Neural crest cell (in vitro differentiated cells): ENCODE measurements around the gene SPAG17. TPM values are rescaled to one million over a fixed set of nuclear protein-coding genes. Genes with fewer than 3 reads are reported as not detected.

Source experiments
- DNase-seq: peaks from one replicate; pipeline ENCODE4 v3.0.0; 2021; ENCODE audit warnings: low read depth, mixed read lengths, low spot score
- H3K27ac Mint-ChIP-seq: one replicate; pipeline ENCODE4 v1.8.0; 2021; ENCODE audit warnings: mild to moderate bottlenecking, mixed read lengths; ENCODE audit not compliant: unreplicated experiment
- H3K27me3 Mint-ChIP-seq: 2 replicates; pipeline ENCODE4 v1.8.0; 2021; ENCODE audit warnings: low read depth, mild to moderate bottlenecking, mixed read lengths
- H3K36me3 Mint-ChIP-seq: 2 replicates; pipeline ENCODE4 v1.8.0; 2021; ENCODE audit warnings: low read depth, mild to moderate bottlenecking, mixed read lengths
- H3K4me1 Mint-ChIP-seq: 2 replicates; pipeline ENCODE4 v1.8.0; 2021; ENCODE audit warnings: mixed read lengths
- H3K4me3 Mint-ChIP-seq: one replicate; pipeline ENCODE4 v1.8.0; 2021; ENCODE audit warnings: mild to moderate bottlenecking, mixed read lengths
- H3K9me3 Mint-ChIP-seq: 2 replicates; pipeline ENCODE4 v1.8.0; 2021; ENCODE audit warnings: mixed read lengths
- total RNA-seq: library from RNA; stranded (reverse); gene quantifications from 2 replicates; pipeline ENCODE4 v1.2.1, GENCODE V29; 2021
- TF ChIP-seq, protein P1 (sequence below): fragments of 200-600 bp; sonication (generic); conservative IDR thresholded peaks from 2 replicates; pipeline ENCODE4 v1.5.0; 2021; ENCODE audit warnings: antibody characterized with exemption, mild to moderate bottlenecking

The SPAG17 gene
- total RNA-seq, 1 donor from 2014 or later: 1.5 TPM

GRCh38 chr1:118116909-118117308, 68.1 kb downstream of the SPAG17 start:
- TF ChIP-seq, protein P1, sequence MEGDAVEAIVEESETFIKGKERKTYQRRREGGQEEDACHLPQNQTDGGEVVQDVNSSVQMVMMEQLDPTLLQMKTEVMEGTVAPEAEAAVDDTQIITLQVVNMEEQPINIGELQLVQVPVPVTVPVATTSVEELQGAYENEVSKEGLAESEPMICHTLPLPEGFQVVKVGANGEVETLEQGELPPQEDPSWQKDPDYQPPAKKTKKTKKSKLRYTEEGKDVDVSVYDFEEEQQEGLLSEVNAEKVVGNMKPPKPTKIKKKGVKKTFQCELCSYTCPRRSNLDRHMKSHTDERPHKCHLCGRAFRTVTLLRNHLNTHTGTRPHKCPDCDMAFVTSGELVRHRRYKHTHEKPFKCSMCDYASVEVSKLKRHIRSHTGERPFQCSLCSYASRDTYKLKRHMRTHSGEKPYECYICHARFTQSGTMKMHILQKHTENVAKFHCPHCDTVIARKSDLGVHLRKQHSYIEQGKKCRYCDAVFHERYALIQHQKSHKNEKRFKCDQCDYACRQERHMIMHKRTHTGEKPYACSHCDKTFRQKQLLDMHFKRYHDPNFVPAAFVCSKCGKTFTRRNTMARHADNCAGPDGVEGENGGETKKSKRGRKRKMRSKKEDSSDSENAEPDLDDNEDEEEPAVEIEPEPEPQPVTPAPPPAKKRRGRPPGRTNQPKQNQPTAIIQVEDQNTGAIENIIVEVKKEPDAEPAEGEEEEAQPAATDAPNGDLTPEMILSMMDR: no peak
- no peaks in the 10 kb centered on the region for H3K27me3 Mint-ChIP-seq
- no peaks in the 10 kb centered on the region for H3K36me3 Mint-ChIP-seq
- no peak overlapping the region for H3K27ac Mint-ChIP-seq
- peaks cover 34% of the 10 kb centered on the region for H3K4me1 Mint-ChIP-seq
- H3K4me3 Mint-ChIP-seq: no peak overlapping the region
- DNase-seq: no peak
- H3K9me3 Mint-ChIP-seq: no peaks in the 10 kb centered on the region

GRCh38 chr1:118116401-118116800, 68.6 kb downstream of the SPAG17 start:
- H3K9me3 Mint-ChIP-seq: no peaks in the 10 kb centered on the region
- no peak overlapping the region for H3K4me3 Mint-ChIP-seq
- no peaks in the 10 kb centered on the region for H3K27me3 Mint-ChIP-seq
- TF ChIP-seq, protein P1: no peak
- DNase-seq: no peak
- no peak overlapping the region for H3K27ac Mint-ChIP-seq
- H3K4me1 Mint-ChIP-seq: peaks cover 34% of the 10 kb centered on the region
- no peaks in the 10 kb centered on the region for H3K36me3 Mint-ChIP-seq

- no peak overlapping the region for H3K27ac Mint-ChIP-seq
- H3K4me1 Mint-ChIP-seq: peaks cover 31% of the 10 kb centered on the region
- H3K27me3 Mint-ChIP-seq: no peaks in the 10 kb centered on the region
- no peaks in the 10 kb centered on the region for H3K9me3 Mint-ChIP-seq
- TF ChIP-seq, protein P1: no peak
- H3K4me3 Mint-ChIP-seq: no peak overlapping the region
- H3K36me3 Mint-ChIP-seq: no peaks in the 10 kb centered on the region
- no peak for DNase-seq
Observed at GRCh38 chr1:118115567-118116295, 69.3 kb downstream of the SPAG17 start.

GRCh38 chr1:118113261-118113660, 71.8 kb downstream of the SPAG17 start:
- H3K36me3 Mint-ChIP-seq: no peaks in the 10 kb centered on the region
- no peaks in the 10 kb centered on the region for H3K27me3 Mint-ChIP-seq
- H3K4me1 Mint-ChIP-seq: peaks cover 22% of the 10 kb centered on the region
- H3K27ac Mint-ChIP-seq: no peak overlapping the region
- no peak overlapping the region for H3K4me3 Mint-ChIP-seq
- no peak for DNase-seq
- no peaks in the 10 kb centered on the region for H3K9me3 Mint-ChIP-seq
- TF ChIP-seq, protein P1: no peak

DNA sequence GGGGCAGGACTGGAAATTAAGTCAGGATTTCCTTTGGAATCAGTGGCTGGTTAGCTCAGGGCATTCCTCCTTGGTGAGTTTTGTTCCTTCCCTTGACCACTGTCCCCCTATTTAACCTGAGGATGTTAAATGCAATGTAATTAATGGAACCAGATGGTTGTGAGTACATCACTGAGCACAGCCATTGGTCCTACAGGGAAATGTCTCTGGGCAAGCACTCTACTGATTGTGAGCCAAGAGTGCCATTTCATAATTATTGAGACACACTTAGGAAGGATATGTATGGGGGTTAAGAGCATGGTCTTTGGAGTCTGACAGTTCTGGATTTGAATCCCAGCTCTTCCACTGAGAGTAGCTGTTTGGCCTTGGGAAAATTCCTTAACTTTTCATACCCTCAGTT, 74.4 kb downstream of the SPAG17 start:
- H3K36me3 Mint-ChIP-seq: no peaks in the 10 kb centered on the region
- H3K27ac Mint-ChIP-seq: no peak overlapping the region
- no peak for DNase-seq
- TF ChIP-seq, protein P1: no peak
- H3K4me3 Mint-ChIP-seq: no peak overlapping the region
- H3K27me3 Mint-ChIP-seq: no peaks in the 10 kb centered on the region
- no peaks in the 10 kb centered on the region for H3K9me3 Mint-ChIP-seq
- no peaks in the 10 kb centered on the region for H3K4me1 Mint-ChIP-seq
